ENCODE measurements around the gene GLRA2.
"Not testable (repeated sequence)": the region's sequence is repeated elsewhere in the genome, so short reads cannot be mapped to it uniquely, and the experiment has no call there.

GLRA2 gene

GRCh38 chrX:14672611-14673172 lies 143.4 kb downstream of the GLRA2 start:
- no peak for TF ChIP-seq CTCF (IDR thresholded peaks at IDR 0.05; ENCODE audit: borderline replicate concordance, insufficient read depth, low read depth, low read length)
- no peak overlapping the region for H3K4me3 ChIP-seq (ENCODE audit: low read depth, low read length)

GRCh38 chrX:14673236-14673635 lies 143.9 kb downstream of the GLRA2 start:
- TF ChIP-seq CTCF (IDR thresholded peaks at IDR 0.05; ENCODE audit: borderline replicate concordance, insufficient read depth, low read depth, low read length), result no peak
- no peak overlapping the region for H3K4me3 ChIP-seq (ENCODE audit: low read depth, low read length)

GRCh38 chrX:14673764-14674163 lies 144.4 kb downstream of the GLRA2 start:
- no peak for TF ChIP-seq CTCF (IDR thresholded peaks at IDR 0.05; ENCODE audit: borderline replicate concordance, insufficient read depth, low read depth, low read length)
- no peak overlapping the region for H3K4me3 ChIP-seq (ENCODE audit: low read depth, low read length)

- H3K4me3 ChIP-seq (ENCODE audit: low read depth, low read length), result no peak overlapping the region
- no peak for TF ChIP-seq CTCF (IDR thresholded peaks at IDR 0.05; ENCODE audit: borderline replicate concordance, insufficient read depth, low read depth, low read length)
These were observed 146.2 kb downstream of the GLRA2 start for GRCh38 chrX:14675500-14675899.

- no peak overlapping the region for H3K4me3 ChIP-seq (ENCODE audit: low read depth, low read length)
- TF ChIP-seq CTCF (IDR thresholded peaks at IDR 0.05; ENCODE audit: borderline replicate concordance, insufficient read depth, low read depth, low read length), result no peak
These were observed 147.1 kb downstream of the GLRA2 start for GRCh38 chrX:14676431-14676830.

GRCh38 chrX:14688331-14688730 lies 159.0 kb downstream of the GLRA2 start:
- H3K4me3 ChIP-seq (ENCODE audit: low read depth, low read length), result not testable (repeated sequence)

- no peak for TF ChIP-seq CTCF (IDR thresholded peaks at IDR 0.05; ENCODE audit: borderline replicate concordance, insufficient read depth, low read depth, low read length)
- H3K4me3 ChIP-seq (ENCODE audit: low read depth, low read length), result no peak overlapping the region
These were observed 161.2 kb downstream of the GLRA2 start for GRCh38 chrX:14690553-14690952.

GRCh38 chrX:14694611-14695010 lies 165.3 kb downstream of the GLRA2 start:
- TF ChIP-seq CTCF (IDR thresholded peaks at IDR 0.05; ENCODE audit: borderline replicate concordance, insufficient read depth, low read depth, low read length), result no peak

More at GRCh38 chrX:14694611-14695010, 165.3 kb downstream of the GLRA2 start:
- no peak overlapping the region for H3K4me3 ChIP-seq (ENCODE audit: low read depth, low read length)
